ENCODE results near the gene GALK1.
"Not testable (repeated sequence)": the region's sequence is repeated elsewhere in the genome, so short reads cannot be mapped to it uniquely, and the experiment has no call there.

Gene GALK1

DNA sequence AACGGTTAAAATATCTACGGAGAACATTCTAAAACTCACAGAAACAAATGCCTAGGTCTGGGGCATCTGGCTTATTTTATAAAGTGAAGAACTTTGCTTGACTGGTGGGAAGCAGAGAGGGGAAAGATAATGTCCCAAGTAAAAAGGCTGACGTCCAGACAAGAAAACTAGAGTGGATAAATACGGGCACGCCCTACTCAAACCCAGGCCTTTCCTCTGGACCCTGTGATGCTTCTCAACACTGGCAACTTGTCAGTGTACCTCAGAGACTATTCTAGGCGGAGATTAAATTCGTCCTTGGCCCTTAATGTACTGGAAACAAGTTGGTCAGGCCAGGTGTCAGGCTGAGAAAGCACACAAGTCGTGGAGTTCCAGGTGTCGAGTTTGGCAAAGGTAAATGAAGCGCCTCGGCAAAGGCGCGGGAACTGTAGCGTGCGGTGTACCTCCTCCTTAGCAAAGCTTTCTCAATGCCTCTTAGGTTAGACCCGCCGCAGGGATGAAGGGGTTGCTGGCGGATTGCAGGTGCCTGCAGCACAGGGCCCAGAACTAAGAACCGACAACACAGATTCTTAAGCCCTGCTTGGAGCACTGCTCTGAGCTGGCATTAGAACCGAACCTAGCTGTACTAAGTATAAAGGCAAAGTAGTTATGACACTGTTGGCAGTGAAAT lies 18.9 kb upstream of the GALK1 start:
- no peak for DNase-seq (ENCODE audit: low read depth)

GRCh38 chr17:75783069-75783783 lies 18.2 kb upstream of the GALK1 start:
- peak; percentile 75 for DNase-seq (ENCODE audit: low read depth)

- DNase-seq (ENCODE audit: low read depth) = no peak
These were observed 15.2 kb upstream of the GALK1 start for GRCh38 chr17:75779987-75780889.

GRCh38 chr17:75779250-75779986 lies 14.4 kb upstream of the GALK1 start:
- DNase-seq (ENCODE audit: low read depth) = peak; percentile 100

GRCh38 chr17:75778861-75779249 lies 13.9 kb upstream of the GALK1 start:
- DNase-seq (ENCODE audit: low read depth) = no peak

DNA sequence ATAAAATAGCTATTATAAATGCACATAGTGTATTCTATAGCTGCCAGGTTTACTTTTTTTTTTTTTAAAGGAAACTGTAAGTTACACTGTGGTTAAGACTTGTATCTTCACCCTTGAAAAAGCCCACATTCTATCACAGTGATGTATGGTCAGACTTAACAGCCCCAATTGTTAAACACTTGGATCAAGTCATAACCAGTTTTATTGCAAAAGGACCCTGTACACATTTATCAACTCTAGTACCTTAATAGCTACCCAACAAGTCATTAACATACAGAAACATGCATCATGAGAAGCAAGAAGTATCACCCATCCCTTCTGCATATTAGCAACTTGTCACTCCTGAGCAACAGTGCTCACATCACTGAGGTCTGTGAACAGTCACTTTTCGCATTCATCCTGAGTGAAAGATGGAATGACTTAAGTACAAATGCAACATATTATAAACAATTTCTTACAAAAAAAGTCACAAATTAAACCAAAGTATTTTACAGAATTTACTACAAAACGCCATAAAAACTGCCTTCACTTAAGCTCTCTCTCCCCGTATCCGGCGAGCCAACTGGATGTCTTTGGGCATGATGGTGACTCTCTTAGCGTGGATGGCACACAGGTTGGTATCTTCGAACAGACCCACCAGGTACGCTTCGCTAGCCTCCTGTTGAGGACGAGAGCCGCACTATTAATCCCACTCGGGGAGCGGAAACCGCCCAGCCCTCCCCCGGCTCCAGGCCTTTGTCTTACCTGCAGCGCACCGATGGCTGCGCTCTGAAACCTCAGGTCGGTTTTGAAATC lies 13.3 kb upstream of the GALK1 start:
- DNase-seq (ENCODE audit: low read depth) = not testable (repeated sequence)

DNA sequence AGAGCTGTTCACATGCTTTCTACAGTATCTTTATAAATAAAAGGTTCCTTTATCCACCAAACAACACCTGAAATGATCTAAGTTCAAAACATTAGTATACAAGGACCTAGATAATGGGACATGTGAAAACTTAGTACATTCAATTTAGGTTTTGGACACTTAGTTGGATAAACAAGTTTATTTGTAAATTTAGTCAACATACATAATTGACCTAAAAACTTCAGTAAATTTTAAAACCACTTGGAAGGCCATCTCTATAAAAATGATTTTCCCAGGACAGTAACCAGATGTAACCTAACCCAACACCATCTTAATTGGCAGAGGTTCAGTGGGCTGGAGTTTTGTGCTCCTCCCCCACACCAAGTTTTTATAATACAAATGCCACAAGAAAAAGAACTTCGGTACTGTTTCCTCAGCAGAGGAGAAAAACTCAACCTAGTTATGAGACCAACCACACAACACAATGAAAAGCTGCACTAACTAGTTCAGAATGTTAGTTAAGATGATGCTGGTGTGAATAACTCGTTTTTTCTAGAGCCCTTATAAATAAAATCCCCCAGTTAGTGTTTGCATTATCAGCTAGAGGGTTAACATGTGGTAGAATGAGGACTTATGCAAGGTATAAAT lies 12.4 kb upstream of the GALK1 start:
- DNase-seq (ENCODE audit: low read depth) = no peak

GRCh38 chr17:75776386-75777295 lies 11.6 kb upstream of the GALK1 start:
- DNase-seq (ENCODE audit: low read depth) = no peak

DNA sequence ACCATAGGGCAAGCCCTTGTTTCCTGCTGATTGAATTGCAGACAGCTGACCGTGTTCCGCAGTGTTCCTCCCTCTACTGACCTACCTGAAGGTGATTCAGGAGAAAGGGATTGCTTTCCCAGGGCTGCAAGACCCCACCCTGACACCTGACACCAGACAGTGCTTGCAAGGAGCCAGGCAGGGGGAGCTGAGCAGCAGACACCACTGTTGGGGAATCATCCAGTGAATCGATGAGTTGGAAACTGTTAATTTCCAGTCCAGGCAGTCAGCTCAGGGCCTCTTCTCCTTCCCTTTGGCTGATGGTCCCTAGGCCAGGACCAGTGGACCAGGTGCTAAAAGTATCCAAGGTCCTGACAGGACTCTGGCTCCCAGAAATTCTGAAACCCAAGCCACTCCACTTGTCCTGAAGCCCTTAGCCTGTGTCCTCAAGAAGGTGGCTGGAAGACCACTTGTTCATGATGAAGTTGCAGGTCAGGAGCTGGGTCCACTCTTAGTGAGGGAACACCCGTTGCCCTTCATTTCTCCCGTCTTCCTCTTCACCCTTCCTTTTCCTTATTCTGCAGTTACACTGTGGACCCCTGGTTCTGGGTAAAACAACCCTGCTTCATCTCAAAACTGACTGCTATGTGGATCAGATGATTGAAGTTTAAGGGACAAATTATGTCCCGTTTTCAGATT lies 10.1 kb upstream of the GALK1 start:
- peak; percentile 25 for DNase-seq (ENCODE audit: low read depth)

GRCh38 chr17:75774471-75774990 lies 9.5 kb upstream of the GALK1 start:
- DNase-seq (ENCODE audit: low read depth) = no peak

GRCh38 chr17:75773808-75774470 lies 8.9 kb upstream of the GALK1 start:
- DNase-seq (ENCODE audit: low read depth) = no peak

- no peak for DNase-seq (ENCODE audit: low read depth)
These were observed 8.3 kb upstream of the GALK1 start for GRCh38 chr17:75773121-75773807.

- peak; percentile 41 for DNase-seq (ENCODE audit: low read depth)
These were observed 6.6 kb upstream of the GALK1 start for GRCh38 chr17:75771334-75772281.

DNA sequence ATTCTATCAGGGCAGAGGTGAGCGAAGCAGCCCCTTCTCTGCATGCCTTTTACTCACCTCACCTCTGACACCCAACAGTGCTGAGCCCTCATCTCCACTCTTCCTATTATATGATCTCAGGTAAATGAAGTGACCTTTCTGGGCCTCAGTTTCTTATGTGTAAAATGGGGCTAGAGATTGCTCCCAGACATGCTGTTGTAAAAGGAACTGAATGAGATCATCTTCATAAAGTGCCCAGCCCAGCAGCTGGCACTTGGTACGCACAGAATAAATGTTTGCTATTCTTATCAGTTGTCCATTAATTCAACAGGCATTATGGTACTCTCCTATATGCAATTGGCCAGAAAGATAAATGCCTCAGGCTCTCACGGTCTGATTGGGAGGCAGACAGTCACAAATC lies 4.5 kb upstream of the GALK1 start:
- no peak for DNase-seq (ENCODE audit: low read depth)

GRCh38 chr17:75767881-75768280 lies 2.9 kb upstream of the GALK1 start:
- DNase-seq (ENCODE audit: low read depth) = no peak

DNA sequence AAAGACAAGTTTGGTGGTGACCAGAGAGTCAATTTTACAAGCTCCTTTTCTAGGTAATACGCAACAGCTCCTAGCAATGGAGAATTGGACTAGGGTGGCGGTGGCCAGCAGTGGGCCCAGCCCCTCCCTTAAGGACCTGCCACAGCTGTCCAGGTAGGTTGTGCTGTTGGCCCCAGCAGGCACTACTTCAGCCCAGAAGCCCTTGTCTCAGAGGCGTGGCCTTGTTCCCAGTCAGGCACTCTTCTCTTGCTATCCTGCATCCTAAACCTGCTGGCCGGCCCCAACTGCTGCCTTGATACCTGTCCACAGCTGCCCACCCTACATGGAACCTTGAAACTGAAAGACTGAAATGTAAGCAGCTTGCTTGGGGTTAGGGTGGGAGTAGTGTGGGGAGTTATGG lies 989 bp upstream of the GALK1 start:
- no peak for DNase-seq (ENCODE audit: low read depth)

- DNase-seq (ENCODE audit: low read depth) = no peak
These were observed 628 bp downstream of the GALK1 start for GRCh38 chr17:75764417-75764710.
